HepG2 (cell line): ENCODE measurements around the gene WNT16.

Experiments used
- BHLHE40 ChIP-seq: IDR thresholded peaks from 2 replicates; pipeline ENCODE4 v1.6.1; 2011; ENCODE audit warnings: low read length, improper control_type of control experiment
- KDM1A ChIP-seq: IDR thresholded peaks from 2 replicates; pipeline ENCODE4 v1.6.1; 2016; ENCODE audit warnings: missing compliant biosample characterization
- RXRA ChIP-seq: sonication (generic); formaldehyde crosslinking; IDR thresholded peaks from 2 replicates; pipeline ENCODE4 v1.5.1; 2020; ENCODE audit warnings: missing genetic modification reagents
- SATB2 ChIP-seq: sonication (generic); formaldehyde crosslinking; IDR thresholded peaks from 2 replicates; pipeline ENCODE4 v1.5.0; 2020; ENCODE audit warnings: missing genetic modification reagents
- SOX13 ChIP-seq, 3 experiments: fragments of 450-650 bp in 1 of 3; sonication (generic) in 1 of 3; formaldehyde crosslinking in 1 of 3; IDR thresholded peaks in 2 of 3; conservative IDR thresholded peaks in 1 of 3; 2 replicates each; pipeline versions ENCODE4 v1.5.0 to v1.6.1; 2016 to 2020; ENCODE audit warnings: antibody characterized with exemption in 1 of 3, mild to moderate bottlenecking in 1 of 3, missing compliant biosample characterization in 1 of 3, missing genetic modification reagents in 1 of 3, moderate library complexity in 1 of 3
- TAF1 ChIP-seq: sonication (generic); formaldehyde crosslinking; IDR thresholded peaks from 2 replicates; pipeline ENCODE4 v1.4.0; 2020; ENCODE audit warnings: missing genetic modification reagents
- YY1 ChIP-seq: IDR thresholded peaks from 2 replicates; pipeline ENCODE4 v1.6.1; 2011; ENCODE audit warnings: low read length, low read depth, moderate library complexity, mild to moderate bottlenecking; ENCODE audit not compliant: insufficient read depth, insufficient replicate concordance
- ZNF329 ChIP-seq: sonication (generic); formaldehyde crosslinking; IDR thresholded peaks from 2 replicates; pipeline ENCODE4 v1.9.0; 2021; ENCODE audit warnings: low read depth, mild to moderate bottlenecking, missing genetic modification reagents
- ZNF331 ChIP-seq: sonication (generic); formaldehyde crosslinking; IDR thresholded peaks from 2 replicates; pipeline ENCODE4 v1.4.0; 2020; ENCODE audit warnings: missing genetic modification reagents
- ZNF589 ChIP-seq: sonication (generic); formaldehyde crosslinking; conservative IDR thresholded peaks from 2 replicates; pipeline ENCODE4 v1.8.0; 2022; ENCODE audit warnings: mild to moderate bottlenecking, moderate library complexity, missing genetic modification reagents
- TF ChIP-seq, protein P1 (sequence below): sonication (generic); formaldehyde crosslinking; IDR thresholded peaks from 2 replicates; pipeline ENCODE4 v1.4.0; 2020; ENCODE audit warnings: low read depth, missing genetic modification reagents
- TF ChIP-seq, protein P2 (sequence below): sonication (generic); formaldehyde crosslinking; IDR thresholded peaks from 2 replicates; pipeline ENCODE4 v1.5.0; 2020; ENCODE audit warnings: mild to moderate bottlenecking, missing genetic modification reagents, moderate library complexity
- TF ChIP-seq, protein P3 (sequence below), 2 experiments: sonication (generic) in 1 of 2; formaldehyde crosslinking in 1 of 2; IDR thresholded peaks; 2 replicates each; pipeline versions ENCODE4 v1.5.1 to v1.6.1; 2011 to 2020; ENCODE audit warnings: borderline replicate concordance in 1 of 2, low read depth in 1 of 2, low read length in 1 of 2, mild to moderate bottlenecking in 1 of 2, missing genetic modification reagents in 1 of 2, moderate library complexity in 1 of 2

DNA sequence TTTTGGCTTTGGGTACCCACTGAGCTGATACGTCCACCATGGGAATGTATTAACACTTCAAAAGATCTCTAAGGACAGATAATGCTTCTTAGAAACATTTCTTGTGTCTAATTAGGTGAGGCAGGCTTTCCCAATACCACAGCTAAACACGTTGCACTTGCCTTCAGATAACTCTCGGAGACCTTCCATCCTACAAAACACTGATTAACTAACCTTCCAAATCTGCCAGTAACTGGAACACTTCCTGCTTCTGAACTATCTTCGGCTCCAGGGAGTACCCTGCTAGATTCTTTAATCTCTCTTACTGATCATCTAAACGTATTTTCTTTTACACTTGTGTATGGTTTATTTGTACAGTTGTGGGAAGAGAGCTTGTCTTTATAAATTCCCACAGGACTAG lies 1.1 kb upstream of the WNT16 start:
- TF ChIP-seq TAF1 (CRISPR knock-in tag) (no peak), KDM1A (CRISPR knock-in tag) (no peak), RXRA (CRISPR knock-in tag) (no peak), BHLHE40 (no peak), SATB2 (CRISPR knock-in tag) (no peak), SOX13 (IDR thresholded peaks at IDR 0.05) (no peak), SOX13 (CRISPR knock-in tag; conservative IDR thresholded peaks at IDR 0.05 in 1 of 2, IDR thresholded peaks at IDR 0.05 in 1 of 2) (no peak), ZNF589 (CRISPR knock-in tag) (no peak), ZNF331 (CRISPR knock-in tag) (no peak), YY1 (no peak), ZNF329 (CRISPR knock-in tag) (no peak)
- TF ChIP-seq, protein P1, sequence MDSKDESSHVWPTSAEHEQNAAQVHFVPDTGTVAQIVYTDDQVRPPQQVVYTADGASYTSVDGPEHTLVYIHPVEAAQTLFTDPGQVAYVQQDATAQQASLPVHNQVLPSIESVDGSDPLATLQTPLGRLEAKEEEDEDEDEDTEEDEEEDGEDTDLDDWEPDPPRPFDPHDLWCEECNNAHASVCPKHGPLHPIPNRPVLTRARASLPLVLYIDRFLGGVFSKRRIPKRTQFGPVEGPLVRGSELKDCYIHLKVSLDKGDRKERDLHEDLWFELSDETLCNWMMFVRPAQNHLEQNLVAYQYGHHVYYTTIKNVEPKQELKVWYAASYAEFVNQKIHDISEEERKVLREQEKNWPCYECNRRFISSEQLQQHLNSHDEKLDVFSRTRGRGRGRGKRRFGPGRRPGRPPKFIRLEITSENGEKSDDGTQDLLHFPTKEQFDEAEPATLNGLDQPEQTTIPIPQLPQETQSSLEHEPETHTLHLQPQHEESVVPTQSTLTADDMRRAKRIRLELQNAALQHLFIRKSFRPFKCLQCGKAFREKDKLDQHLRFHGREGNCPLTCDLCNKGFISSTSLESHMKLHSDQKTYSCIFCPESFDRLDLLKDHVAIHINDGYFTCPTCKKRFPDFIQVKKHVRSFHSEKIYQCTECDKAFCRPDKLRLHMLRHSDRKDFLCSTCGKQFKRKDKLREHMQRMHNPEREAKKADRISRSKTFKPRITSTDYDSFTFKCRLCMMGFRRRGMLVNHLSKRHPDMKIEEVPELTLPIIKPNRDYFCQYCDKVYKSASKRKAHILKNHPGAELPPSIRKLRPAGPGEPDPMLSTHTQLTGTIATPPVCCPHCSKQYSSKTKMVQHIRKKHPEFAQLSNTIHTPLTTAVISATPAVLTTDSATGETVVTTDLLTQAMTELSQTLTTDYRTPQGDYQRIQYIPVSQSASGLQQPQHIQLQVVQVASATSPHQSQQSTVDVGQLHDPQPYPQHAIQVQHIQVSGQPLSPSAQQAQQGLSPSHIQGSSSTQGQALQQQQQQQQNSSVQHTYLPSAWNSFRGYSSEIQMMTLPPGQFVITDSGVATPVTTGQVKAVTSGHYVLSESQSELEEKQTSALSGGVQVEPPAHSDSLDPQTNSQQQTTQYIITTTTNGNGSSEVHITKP (CRISPR knock-in tag): no peak
- TF ChIP-seq, protein P2, sequence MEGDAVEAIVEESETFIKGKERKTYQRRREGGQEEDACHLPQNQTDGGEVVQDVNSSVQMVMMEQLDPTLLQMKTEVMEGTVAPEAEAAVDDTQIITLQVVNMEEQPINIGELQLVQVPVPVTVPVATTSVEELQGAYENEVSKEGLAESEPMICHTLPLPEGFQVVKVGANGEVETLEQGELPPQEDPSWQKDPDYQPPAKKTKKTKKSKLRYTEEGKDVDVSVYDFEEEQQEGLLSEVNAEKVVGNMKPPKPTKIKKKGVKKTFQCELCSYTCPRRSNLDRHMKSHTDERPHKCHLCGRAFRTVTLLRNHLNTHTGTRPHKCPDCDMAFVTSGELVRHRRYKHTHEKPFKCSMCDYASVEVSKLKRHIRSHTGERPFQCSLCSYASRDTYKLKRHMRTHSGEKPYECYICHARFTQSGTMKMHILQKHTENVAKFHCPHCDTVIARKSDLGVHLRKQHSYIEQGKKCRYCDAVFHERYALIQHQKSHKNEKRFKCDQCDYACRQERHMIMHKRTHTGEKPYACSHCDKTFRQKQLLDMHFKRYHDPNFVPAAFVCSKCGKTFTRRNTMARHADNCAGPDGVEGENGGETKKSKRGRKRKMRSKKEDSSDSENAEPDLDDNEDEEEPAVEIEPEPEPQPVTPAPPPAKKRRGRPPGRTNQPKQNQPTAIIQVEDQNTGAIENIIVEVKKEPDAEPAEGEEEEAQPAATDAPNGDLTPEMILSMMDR (CRISPR knock-in tag): no peak
- TF ChIP-seq, protein P3, sequence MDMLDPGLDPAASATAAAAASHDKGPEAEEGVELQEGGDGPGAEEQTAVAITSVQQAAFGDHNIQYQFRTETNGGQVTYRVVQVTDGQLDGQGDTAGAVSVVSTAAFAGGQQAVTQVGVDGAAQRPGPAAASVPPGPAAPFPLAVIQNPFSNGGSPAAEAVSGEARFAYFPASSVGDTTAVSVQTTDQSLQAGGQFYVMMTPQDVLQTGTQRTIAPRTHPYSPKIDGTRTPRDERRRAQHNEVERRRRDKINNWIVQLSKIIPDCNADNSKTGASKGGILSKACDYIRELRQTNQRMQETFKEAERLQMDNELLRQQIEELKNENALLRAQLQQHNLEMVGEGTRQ (IDR thresholded peaks at IDR 0.05; ENCODE audit: low read depth, low read length): no peak
- TF ChIP-seq, protein P3 (CRISPR knock-in tag; IDR thresholded peaks at IDR 0.05; ENCODE audit: borderline replicate concordance): no peak
